H9 (cell line): Measurements from ENCODE around the gene LUZP2. TPM values are rescaled to one million over a fixed set of nuclear protein-coding genes. Genes with fewer than 3 reads are reported as not detected.

Experiments used
- DNase-seq: peaks from one replicate; pipeline ENCODE4 v3.0.0-alpha.2; 2017
- H2AFZ ChIP-seq: one replicate; pipeline ENCODE4 v1.6.1; 2013; ENCODE audit warnings: mild to moderate bottlenecking, low read length, control low read depth, moderate library complexity
- H2AK5ac ChIP-seq: 2 replicates; pipeline ENCODE4 v1.6.1; 2013; ENCODE audit warnings: low read length, control low read depth, mixed read lengths; ENCODE audit not compliant: insufficient read length
- H2BK120ac ChIP-seq: one replicate; pipeline ENCODE4 v1.6.1; 2013; ENCODE audit warnings: low read depth, mild to moderate bottlenecking, low read length, control low read depth, inconsistent platforms; ENCODE audit not compliant: poor library complexity, severe bottlenecking
- H2BK12ac ChIP-seq: 2 replicates; pipeline ENCODE4 v1.6.1; 2013; ENCODE audit warnings: low read length, control low read depth, mixed read lengths, low read depth; ENCODE audit not compliant: insufficient read length
- H2BK15ac ChIP-seq: 2 replicates; pipeline ENCODE4 v1.6.1; 2013; ENCODE audit warnings: low read depth, low read length, control low read depth
- H2BK20ac ChIP-seq: one replicate; pipeline ENCODE4 v1.6.1; 2013; ENCODE audit warnings: low read depth, mild to moderate bottlenecking, low read length, control low read depth, inconsistent platforms; ENCODE audit not compliant: poor library complexity, severe bottlenecking
- H2BK5ac ChIP-seq: 2 replicates; pipeline ENCODE4 v1.6.1; 2013; ENCODE audit warnings: low read length, control low read depth, mixed read lengths; ENCODE audit not compliant: insufficient read length
- H3K14ac ChIP-seq: 2 replicates; pipeline ENCODE4 v1.6.1; 2013; ENCODE audit warnings: low read length, control low read depth; ENCODE audit not compliant: insufficient read depth
- H3K18ac ChIP-seq: 2 replicates; pipeline ENCODE4 v1.6.1; 2013; ENCODE audit warnings: low read depth, mild to moderate bottlenecking, mixed read lengths, low read length, control low read depth; ENCODE audit not compliant: insufficient read length
- H3K23ac ChIP-seq: 2 replicates; pipeline ENCODE4 v1.6.1; 2013; ENCODE audit warnings: low read length, control low read depth, mixed read lengths, low read depth; ENCODE audit not compliant: insufficient read length
- H3K23me2 ChIP-seq: 2 replicates; pipeline ENCODE4 v1.6.1; 2013; ENCODE audit warnings: low read depth, mild to moderate bottlenecking, mixed read lengths, low read length, control low read depth; ENCODE audit not compliant: insufficient read length, poor library complexity, severe bottlenecking
- H3K27ac ChIP-seq: 2 replicates; pipeline ENCODE4 v1.5.1; 2013; ENCODE audit warnings: low read length, control low read depth, mixed read lengths, low read depth; ENCODE audit not compliant: insufficient read length
- H3K27me3 ChIP-seq: 2 replicates; pipeline ENCODE4 v1.6.1; 2013; ENCODE audit warnings: low read length, control low read depth, inconsistent platforms; ENCODE audit not compliant: insufficient read depth
- H3K4ac ChIP-seq: 2 replicates; pipeline ENCODE4 v1.6.1; 2013; ENCODE audit warnings: low read depth, mild to moderate bottlenecking, control low read depth, inconsistent platforms, low read length, moderate library complexity
- H3K4me1 ChIP-seq: 2 replicates; pipeline ENCODE4 v1.6.1; 2013; ENCODE audit warnings: low read length, control low read depth, inconsistent platforms; ENCODE audit not compliant: insufficient read depth
- H3K4me2 ChIP-seq: 2 replicates; pipeline ENCODE4 v1.6.1; 2013; ENCODE audit warnings: low read length, control low read depth, mixed read lengths; ENCODE audit not compliant: insufficient read length, insufficient read depth
- H3K56ac ChIP-seq: 2 replicates; pipeline ENCODE4 v1.6.1; 2013; ENCODE audit warnings: low read depth, mild to moderate bottlenecking, mixed read lengths, low read length, control low read depth; ENCODE audit not compliant: insufficient read length
- H3K79me1 ChIP-seq: 2 replicates; pipeline ENCODE4 v1.6.1; 2013; ENCODE audit warnings: low read depth, mild to moderate bottlenecking, moderate library complexity, low read length, control low read depth, inconsistent platforms; ENCODE audit not compliant: insufficient read depth, poor library complexity, severe bottlenecking
- H3K79me2 ChIP-seq: 2 replicates; pipeline ENCODE4 v1.6.1; 2013; ENCODE audit warnings: low read length, control low read depth, inconsistent platforms; ENCODE audit not compliant: insufficient read depth
- H3K9ac ChIP-seq: 2 replicates; pipeline ENCODE4 v1.6.1; 2013; ENCODE audit warnings: low read length, control low read depth, mixed read lengths; ENCODE audit not compliant: insufficient read length; ENCODE audit errors: extremely low read depth
- H3K9me3 ChIP-seq: one replicate; pipeline ENCODE4 v1.6.1; 2013; ENCODE audit warnings: low read depth, low read length, inconsistent platforms; ENCODE audit not compliant: control insufficient read depth
- H3T11ph ChIP-seq: one replicate; pipeline ENCODE4 v1.6.1; 2013; ENCODE audit warnings: mild to moderate bottlenecking, low read length, control low read depth, inconsistent platforms
- H4K20me1 ChIP-seq: one replicate; pipeline ENCODE4 v1.6.1; 2013; ENCODE audit not compliant: control insufficient read depth, insufficient read length, insufficient read depth
- H4K5ac ChIP-seq: 2 replicates; pipeline ENCODE4 v1.6.1; 2013; ENCODE audit warnings: low read depth, mild to moderate bottlenecking, mixed read lengths, low read length, control low read depth; ENCODE audit not compliant: insufficient read length
- H4K8ac ChIP-seq: replicated peaks from 2 replicates; pipeline ENCODE4 v1.6.1; 2013; ENCODE audit warnings: low read length, control low read depth, mixed read lengths, low read depth; ENCODE audit not compliant: insufficient read length
- H4K91ac ChIP-seq: 2 replicates; pipeline ENCODE4 v1.6.1; 2013; ENCODE audit warnings: low read depth, mild to moderate bottlenecking, moderate library complexity, mixed read lengths, low read length, control low read depth; ENCODE audit not compliant: insufficient read length
- H3K27ac Mint-ChIP-seq, 3 experiments: 2 replicates in 2 of 3; 3 replicates in 1 of 3; pipeline ENCODE4 v1.8.0; 2020 to 2021; ENCODE audit warnings: mixed read lengths in 3 of 3, mild to moderate bottlenecking in 1 of 3, moderate library complexity in 1 of 3
- H3K27me3 Mint-ChIP-seq: 2 replicates; pipeline ENCODE4 v1.8.0; 2021; ENCODE audit warnings: low read depth, mild to moderate bottlenecking, moderate library complexity, mixed read lengths
- H3K36me3 Mint-ChIP-seq, 3 experiments: 2 replicates in 2 of 3; 3 replicates in 1 of 3; pipeline ENCODE4 v1.8.0; 2020 to 2021; ENCODE audit warnings: low read depth in 3 of 3, mixed read lengths in 3 of 3; ENCODE audit not compliant: insufficient read depth in 1 of 3
- H3K4me1 Mint-ChIP-seq, 2 experiments: 2 replicates each; pipeline ENCODE4 v1.8.0; 2020; ENCODE audit warnings: mixed read lengths in 2 of 2
- H3K4me3 Mint-ChIP-seq, 2 experiments: 2 replicates in 1 of 2; 3 replicates in 1 of 2; pipeline ENCODE4 v1.8.0; 2020 to 2021; ENCODE audit warnings: mild to moderate bottlenecking in 2 of 2, mixed read lengths in 2 of 2, moderate library complexity in 1 of 2
- H3K9me3 Mint-ChIP-seq, 2 experiments: 2 replicates in 1 of 2; 3 replicates in 1 of 2; pipeline ENCODE4 v1.8.0; 2020; ENCODE audit warnings: mild to moderate bottlenecking in 2 of 2, mixed read lengths in 2 of 2, moderate library complexity in 1 of 2
- WGBS: extraction: QIAGEN DNeasy Blood & Tissue Kit; methylation state at CpG from one replicate; pipeline ENCODE4 v1.1.7; 2013; ENCODE audit warnings: missing lambda C conversion rate, low lambda C conversion rate, mixed read lengths; ENCODE audit not compliant: insufficient read length; ENCODE audit errors: extremely low coverage; 5-methylcytosine and 5-hydroxymethylcytosine counted together
- total RNA-seq: library from RNA; stranded (reverse); gene quantifications from 2 replicates; pipeline ENCODE4 v1.2.1, GENCODE V29; 2021
- TF ChIP-seq, protein P1 (sequence below): fragments of 200-600 bp; sonication (generic); conservative IDR thresholded peaks from 3 replicates; pipeline ENCODE4 v1.8.0; 2021; ENCODE audit warnings: antibody characterized with exemption, mild to moderate bottlenecking

Gene LUZP2
- total RNA-seq, 1 experiment from 2014 or later, result 25.4 TPM

DNA sequence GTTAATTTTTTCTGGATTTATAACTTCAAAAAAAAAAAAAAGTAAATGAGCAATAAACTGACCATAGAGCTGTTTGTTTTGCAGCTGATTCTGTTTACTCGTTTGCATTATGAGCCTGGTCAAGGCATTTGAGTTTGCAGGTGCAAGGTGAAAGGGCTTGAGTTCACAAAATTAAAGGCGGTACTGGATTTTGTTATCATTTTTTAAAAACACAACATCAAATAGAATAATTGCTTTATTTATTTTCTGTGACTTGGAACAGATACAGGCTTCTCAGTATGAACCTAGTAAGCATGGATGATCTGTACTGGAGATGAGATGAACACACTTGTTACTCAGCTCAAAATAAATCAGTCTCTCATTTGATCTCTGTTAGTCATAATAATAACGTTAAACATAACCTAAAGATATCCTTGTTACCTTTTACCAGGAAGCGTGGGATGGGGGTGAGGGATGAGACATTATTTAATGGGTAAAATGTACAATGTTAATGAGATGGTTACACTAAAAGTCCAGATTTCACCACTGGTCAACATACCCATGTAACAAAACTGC is 137.8 kb downstream of the LUZP2 start:
- Histone ChIP-seq H3K27me3 (no peaks in the 10 kb centered on the region), H3K79me1 (no peaks in the 10 kb centered on the region), H3K4me1 (no peaks in the 10 kb centered on the region; the same call in 1 of the 2 replicates), H3K9me3 (no peaks in the 10 kb centered on the region), H2BK12ac (no peak overlapping the region), H4K91ac (no peak overlapping the region), H3K14ac (no peak overlapping the region), H2BK120ac (no peak overlapping the region), H3K18ac (no peak overlapping the region), H3K27ac (no peak overlapping the region), H3K4me2 (no peak overlapping the region), H4K20me1 (no peaks in the 10 kb centered on the region), H4K8ac (no peak overlapping the region), H3K79me2 (no peaks in the 10 kb centered on the region), H3K9ac (no peak overlapping the region), H3K56ac (no peak overlapping the region), H4K5ac (no peak overlapping the region), H2AK5ac (no peak overlapping the region), H2BK20ac (no peak overlapping the region), H2AFZ (no peak overlapping the region), H3T11ph (no peak overlapping the region), H3K23ac (no peak overlapping the region), H3K4ac (no peak overlapping the region), H2BK5ac (no peak overlapping the region), H3K23me2 (no peaks in the 10 kb centered on the region), H2BK15ac (no peak overlapping the region)
- H3K36me3 Mint-ChIP-seq, result peaks cover 0 to 8% (median 5%) of the 10 kb centered on the region in 3 experiments; a peak in 5 of 7 replicates
- no peak overlapping the region for H3K4me3 Mint-ChIP-seq
- no CpG with 5 or more reads among the region's 4 CpGs for WGBS
- no peak for DNase-seq
- no peak overlapping the region for H3K27ac Mint-ChIP-seq
- no peaks in the 10 kb centered on the region for H3K27me3 Mint-ChIP-seq
- H3K9me3 Mint-ChIP-seq, result no peaks in the 10 kb centered on the region
- TF ChIP-seq, protein P1, sequence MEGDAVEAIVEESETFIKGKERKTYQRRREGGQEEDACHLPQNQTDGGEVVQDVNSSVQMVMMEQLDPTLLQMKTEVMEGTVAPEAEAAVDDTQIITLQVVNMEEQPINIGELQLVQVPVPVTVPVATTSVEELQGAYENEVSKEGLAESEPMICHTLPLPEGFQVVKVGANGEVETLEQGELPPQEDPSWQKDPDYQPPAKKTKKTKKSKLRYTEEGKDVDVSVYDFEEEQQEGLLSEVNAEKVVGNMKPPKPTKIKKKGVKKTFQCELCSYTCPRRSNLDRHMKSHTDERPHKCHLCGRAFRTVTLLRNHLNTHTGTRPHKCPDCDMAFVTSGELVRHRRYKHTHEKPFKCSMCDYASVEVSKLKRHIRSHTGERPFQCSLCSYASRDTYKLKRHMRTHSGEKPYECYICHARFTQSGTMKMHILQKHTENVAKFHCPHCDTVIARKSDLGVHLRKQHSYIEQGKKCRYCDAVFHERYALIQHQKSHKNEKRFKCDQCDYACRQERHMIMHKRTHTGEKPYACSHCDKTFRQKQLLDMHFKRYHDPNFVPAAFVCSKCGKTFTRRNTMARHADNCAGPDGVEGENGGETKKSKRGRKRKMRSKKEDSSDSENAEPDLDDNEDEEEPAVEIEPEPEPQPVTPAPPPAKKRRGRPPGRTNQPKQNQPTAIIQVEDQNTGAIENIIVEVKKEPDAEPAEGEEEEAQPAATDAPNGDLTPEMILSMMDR, result no peak
- H3K4me1 Mint-ChIP-seq, result peaks cover 11 to 23% of the 10 kb centered on the region in 2 experiments
